B cell (primary cell): ENCODE data around the gene AKAP6.

ENCODE experiments used
- EZH2 ChIP-seq: IDR thresholded peaks from 2 replicates; pipeline ENCODE4 v1.6.1; 2012; ENCODE audit warnings: borderline replicate concordance, low read depth, mild to moderate bottlenecking, moderate library complexity, low read length; ENCODE audit not compliant: insufficient read depth, poor library complexity, severe bottlenecking
- TF ChIP-seq, protein P1 (sequence below): fragments of 200-600 bp; IDR thresholded peaks from one replicate; pipeline ENCODE4 v1.8.0; 2022; ENCODE audit warnings: antibody characterized with exemption, mild to moderate bottlenecking

GRCh38 chr14:32726516-32726915, 397.4 kb downstream of the AKAP6 start:
- TF ChIP-seq, protein P1, sequence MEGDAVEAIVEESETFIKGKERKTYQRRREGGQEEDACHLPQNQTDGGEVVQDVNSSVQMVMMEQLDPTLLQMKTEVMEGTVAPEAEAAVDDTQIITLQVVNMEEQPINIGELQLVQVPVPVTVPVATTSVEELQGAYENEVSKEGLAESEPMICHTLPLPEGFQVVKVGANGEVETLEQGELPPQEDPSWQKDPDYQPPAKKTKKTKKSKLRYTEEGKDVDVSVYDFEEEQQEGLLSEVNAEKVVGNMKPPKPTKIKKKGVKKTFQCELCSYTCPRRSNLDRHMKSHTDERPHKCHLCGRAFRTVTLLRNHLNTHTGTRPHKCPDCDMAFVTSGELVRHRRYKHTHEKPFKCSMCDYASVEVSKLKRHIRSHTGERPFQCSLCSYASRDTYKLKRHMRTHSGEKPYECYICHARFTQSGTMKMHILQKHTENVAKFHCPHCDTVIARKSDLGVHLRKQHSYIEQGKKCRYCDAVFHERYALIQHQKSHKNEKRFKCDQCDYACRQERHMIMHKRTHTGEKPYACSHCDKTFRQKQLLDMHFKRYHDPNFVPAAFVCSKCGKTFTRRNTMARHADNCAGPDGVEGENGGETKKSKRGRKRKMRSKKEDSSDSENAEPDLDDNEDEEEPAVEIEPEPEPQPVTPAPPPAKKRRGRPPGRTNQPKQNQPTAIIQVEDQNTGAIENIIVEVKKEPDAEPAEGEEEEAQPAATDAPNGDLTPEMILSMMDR = no peak
- TF ChIP-seq EZH2 = no peak
